NCI-H345 treated with DMSO at 0.1 percent for 48 hours (cell line): Measurements from ENCODE around the gene ASIC3.

Experiments
- DNase-seq: peaks from one replicate; lab custom pipeline; 2025; ENCODE audit not compliant: unreplicated experiment; lab: John Stamatoyannopoulos, UW

ASIC3 gene

GRCh38 chr7:151056666-151057505, 8.6 kb downstream of the ASIC3 start:
- no peak for DNase-seq

DNA sequence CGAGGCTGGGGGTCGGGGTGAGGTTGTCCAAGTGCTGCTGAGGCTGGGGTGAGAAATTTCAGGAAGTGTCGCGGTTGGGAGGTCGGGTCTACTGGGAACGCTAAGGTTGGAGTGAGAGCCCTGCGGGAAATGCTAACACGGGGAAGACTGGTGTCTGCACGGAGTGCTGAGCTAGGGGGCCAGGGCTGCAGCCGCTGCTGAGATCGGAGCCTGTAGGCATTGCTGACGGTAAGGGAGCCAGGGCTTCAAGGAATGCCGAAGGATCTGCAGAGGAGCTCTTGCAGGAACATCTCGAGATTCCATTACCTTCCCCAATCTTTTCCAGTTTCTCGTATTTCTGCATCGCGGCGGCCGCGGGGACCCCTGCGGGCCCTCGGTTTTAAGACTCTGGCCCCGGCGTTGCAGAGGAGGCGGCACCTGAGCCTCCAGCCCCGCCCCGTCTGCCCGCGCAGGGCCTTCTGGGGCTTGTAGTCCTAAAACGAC, 9.2 kb downstream of the ASIC3 start, which contains the start of gene CDK5:
TSS of gene CDK5 (minus strand) at position 392 of the 483 bp plus-strand sequence. CDS start at position 343, 49 bp downstream.
- DNase-seq = no peak

GRCh38 chr7:151057989-151058780, 9.9 kb downstream of the ASIC3 start:
- DNase-seq = peak; percentile 98

DNA sequence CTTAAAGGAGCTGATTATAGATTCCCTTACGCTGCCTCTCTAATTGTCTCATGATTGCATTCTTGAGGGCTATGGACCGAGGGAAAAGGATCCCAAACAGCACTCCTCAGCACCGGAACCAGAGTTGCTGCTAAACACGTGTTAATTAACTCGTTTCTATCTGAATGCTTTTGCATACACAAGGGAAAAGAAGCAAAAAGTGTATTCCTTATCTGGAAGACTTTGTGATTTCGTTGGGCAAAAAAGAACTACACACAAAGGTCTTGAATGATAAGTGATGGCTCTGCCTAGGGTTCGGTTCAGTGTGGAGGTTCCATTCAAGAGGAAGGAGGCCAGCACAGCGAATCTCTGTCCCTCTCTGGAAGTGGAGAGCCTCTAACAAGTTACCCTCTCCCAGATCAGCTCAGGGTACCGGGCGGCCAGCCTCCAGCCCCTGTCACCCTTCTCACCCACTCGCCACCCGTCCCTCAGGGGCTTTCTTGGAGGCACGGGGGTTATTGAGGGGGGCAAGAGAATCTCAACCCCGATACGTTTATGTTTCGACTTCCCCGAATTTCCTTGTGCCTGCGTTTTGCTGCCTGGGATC, 10.5 kb downstream of the ASIC3 start:
- peak; percentile 39 for DNase-seq

DNA sequence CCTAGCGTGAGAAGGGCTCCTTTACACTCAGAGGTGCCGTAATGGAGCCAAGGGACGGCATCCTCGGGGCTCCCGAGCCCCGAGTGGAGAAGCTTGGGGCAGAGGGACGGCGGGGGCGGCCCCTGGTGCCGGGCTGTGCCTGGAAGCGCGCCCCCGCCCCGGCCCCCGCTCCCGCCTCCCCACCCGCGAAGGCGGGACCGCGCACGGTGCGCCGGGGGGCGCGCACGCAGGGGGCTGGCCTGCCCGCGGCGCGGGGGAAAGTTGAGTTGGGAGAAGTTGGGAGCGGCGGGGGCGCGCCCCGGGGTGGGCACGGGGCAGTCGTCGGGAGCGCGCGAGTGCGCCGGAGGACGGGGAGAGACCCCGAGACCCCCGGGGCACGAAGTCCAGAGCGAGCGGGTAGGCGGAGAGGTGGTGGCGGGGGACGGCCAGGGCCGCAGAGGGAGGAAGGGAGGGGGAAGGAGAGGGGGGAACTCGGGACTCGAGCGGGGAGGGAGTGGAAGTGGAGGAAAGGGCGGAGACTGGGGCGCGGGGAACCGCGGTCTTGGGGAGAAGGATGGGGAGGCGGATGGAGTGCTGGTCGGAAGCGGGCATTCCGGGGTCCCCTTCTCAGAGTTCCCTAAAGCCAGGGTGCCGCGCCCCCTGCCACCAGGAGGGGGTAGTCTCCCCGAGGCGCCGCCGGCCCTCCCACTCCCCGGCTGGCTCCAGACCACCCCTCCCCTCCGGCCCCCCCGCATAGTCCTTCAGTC, 11.2 kb downstream of the ASIC3 start, which contains the start of gene SLC4A2:
TSS of gene SLC4A2 (plus strand) at position 223 of the 746 bp plus-strand sequence. CDS start 2,399 bp downstream, outside the sequence.
- peak; percentile 37 for DNase-seq

- DNase-seq = no peak
Observed at GRCh38 chr7:151060113-151060415, 11.7 kb downstream of the ASIC3 start.

DNA sequence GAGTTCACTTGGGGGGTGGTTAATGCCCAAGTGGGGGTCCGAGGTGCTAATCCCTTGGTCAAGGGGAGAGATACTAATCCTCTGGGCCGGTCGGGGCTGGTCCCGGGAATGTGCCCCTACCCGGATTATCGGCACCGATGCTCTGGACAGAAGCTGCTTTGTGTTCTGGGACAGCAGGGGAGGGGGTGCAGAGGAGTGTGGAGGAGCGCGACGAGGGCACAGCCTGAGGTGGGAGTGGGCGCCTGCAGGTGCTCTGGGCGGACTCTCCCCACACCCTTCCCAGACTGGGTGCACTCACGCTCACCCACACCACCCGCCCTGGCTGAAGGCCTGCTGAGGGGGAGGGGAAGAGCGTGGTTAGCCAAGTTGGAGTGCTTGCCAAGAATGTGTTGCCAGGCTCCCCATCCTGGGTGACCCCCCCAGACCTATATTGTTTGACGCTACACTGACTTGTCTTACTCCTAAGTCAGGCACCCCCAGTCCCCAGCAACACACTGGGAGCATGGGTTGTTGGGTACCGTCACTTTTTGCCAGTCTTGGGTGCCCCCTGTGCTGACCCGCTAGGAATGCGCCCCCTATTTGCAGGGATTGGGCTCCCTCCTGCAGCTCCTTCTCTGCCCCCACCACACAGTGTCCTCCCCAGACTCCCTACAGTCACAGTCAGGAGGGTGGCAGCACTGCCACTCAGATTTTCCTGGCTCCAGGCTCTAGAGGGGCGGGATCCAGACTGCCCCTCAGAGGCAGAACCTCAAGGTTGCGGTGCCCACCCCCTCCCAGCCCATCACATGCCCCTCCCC, 12.3 kb downstream of the ASIC3 start:
- DNase-seq = no peak

GRCh38 chr7:151061213-151062110, 13.1 kb downstream of the ASIC3 start:
- DNase-seq = no peak

- no peak for DNase-seq
Observed at GRCh38 chr7:151062111-151062398, 13.7 kb downstream of the ASIC3 start.

- no peak for DNase-seq
Observed at GRCh38 chr7:151062399-151063211, 14.3 kb downstream of the ASIC3 start.

- no peak for DNase-seq
Observed at GRCh38 chr7:151063212-151063561, 14.9 kb downstream of the ASIC3 start.

GRCh38 chr7:151064454-151064853, 16.1 kb downstream of the ASIC3 start:
- DNase-seq = no peak

DNA sequence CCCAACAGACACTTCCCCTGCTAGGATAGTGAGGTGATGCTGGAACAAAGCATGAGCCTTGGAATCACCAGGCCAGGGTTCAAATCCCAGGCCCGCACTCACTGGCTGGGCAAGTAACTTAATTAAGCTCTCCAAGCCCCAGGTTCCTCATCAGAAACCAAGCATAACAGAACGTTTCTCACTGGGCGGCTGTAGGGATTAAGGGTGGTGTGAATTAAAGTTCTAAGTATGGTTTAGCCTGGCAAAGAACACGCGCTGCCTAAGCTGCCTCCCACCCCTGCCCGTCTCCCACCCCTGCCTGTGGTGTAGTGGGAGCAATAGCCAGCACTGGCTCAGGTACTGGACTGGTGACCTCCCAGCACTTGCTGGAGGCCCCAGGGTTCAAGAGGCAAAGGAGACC, 16.7 kb downstream of the ASIC3 start:
- DNase-seq = no peak

DNA sequence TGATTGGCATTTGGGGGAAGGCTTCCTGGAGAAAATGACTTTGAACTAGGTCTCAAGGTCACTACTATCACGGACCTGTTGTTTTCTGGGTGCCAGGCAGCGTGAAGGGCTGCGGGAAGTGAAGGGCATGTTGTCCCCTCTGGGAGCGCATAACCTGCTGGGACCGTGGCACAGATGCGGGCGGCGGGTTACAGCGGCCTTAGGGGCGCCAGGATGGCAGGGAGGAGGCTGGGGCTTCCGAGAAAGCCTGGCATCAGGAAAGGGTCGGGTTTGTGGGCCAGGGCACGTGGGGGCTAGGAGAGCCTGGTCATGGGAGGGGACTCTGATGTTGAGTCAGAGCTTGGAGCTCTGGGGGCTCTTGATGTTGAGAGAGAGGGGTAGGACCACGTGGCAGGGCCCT, 17.2 kb downstream of the ASIC3 start:
- DNase-seq = no peak

GRCh38 chr7:151066273-151066974, 18.1 kb downstream of the ASIC3 start:
- no peak for DNase-seq

DNA sequence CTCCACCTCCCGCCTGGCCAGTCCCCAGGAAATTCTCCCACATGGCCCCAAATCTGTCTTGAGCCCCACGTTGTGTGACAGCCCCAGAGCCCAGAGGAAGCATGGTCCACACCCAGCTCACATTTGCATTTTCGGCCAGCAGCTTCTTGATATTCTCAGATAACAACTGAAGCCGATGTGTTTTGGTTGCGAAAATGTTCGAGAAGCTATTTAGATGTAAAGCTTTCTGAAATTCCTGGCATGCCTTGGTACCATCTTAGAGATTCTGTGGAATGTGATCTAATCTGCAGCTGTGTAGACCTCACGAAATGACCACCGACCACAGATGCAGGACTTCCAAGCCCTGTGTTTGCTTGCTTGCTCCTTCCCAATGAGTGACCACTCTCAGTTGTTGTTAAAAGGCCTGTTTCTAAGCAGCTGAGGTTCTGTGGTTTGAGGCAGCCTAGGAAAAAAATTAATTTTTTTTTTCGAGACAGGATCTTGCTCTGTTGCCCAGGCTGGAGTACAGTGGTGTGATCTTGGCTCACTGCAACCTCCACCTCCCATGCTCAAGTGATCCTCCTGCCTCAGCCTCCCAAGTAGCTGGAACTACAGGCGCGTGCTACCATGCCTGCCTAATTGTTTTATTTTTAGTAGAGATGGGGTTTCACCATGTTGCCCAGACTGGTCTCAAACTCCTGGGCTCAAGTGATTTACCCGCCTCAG, 19.9 kb downstream of the ASIC3 start:
- no peak for DNase-seq

GRCh38 chr7:151069841-151070573, 21.7 kb downstream of the ASIC3 start:
- no peak for DNase-seq
